Measurements from ENCODE around the gene IGFBP1.
"Not testable (repeated sequence)": the region's sequence is repeated elsewhere in the genome, so short reads cannot be mapped to it uniquely, and the experiment has no call there.

The IGFBP1 gene

GRCh38 chr7:45940237-45940781, 52.0 kb downstream of the IGFBP1 start:
- not testable (repeated sequence) for DNase-seq

GRCh38 chr7:45940939-45941338, 52.7 kb downstream of the IGFBP1 start:
- no peak for DNase-seq

Data from NCI-H1105 treated with DMSO at 0.1 percent for 48 hours (cell line).